GM19193 (cell line): ENCODE measurements around the gene PDRG1.

Experiments
- POLR2A ChIP-seq: IDR thresholded peaks from 4 replicates; pipeline ENCODE4 v1.6.1; 2011; ENCODE audit not compliant: insufficient read depth, insufficient read length; ENCODE audit errors: extremely low read depth

Gene PDRG1

GRCh38 chr20:31907046-31907445, 44.8 kb downstream of the PDRG1 start:
- TF ChIP-seq POLR2A = no peak

- no peak for TF ChIP-seq POLR2A
Measured at GRCh38 chr20:31906001-31906400, 45.8 kb downstream of the PDRG1 start.

GRCh38 chr20:31903627-31904386, 48.0 kb downstream of the PDRG1 start:
- TF ChIP-seq POLR2A = no peak

GRCh38 chr20:31901615-31902014, 50.2 kb downstream of the PDRG1 start:
- no peak for TF ChIP-seq POLR2A

- TF ChIP-seq POLR2A = no peak
Measured at GRCh38 chr20:31897541-31897940, 54.3 kb downstream of the PDRG1 start.

- TF ChIP-seq POLR2A = no peak
Measured at GRCh38 chr20:31896049-31896448, 55.8 kb downstream of the PDRG1 start.

- TF ChIP-seq POLR2A = no peak
Measured at GRCh38 chr20:31894980-31895675, 56.7 kb downstream of the PDRG1 start.
